GM18951 (cell line): Measurements from ENCODE around the gene ALG8.

Experiments
- POLR2A ChIP-seq: IDR thresholded peaks from 4 replicates; pipeline ENCODE4 v1.6.1; 2011; ENCODE audit warnings: mild to moderate bottlenecking; ENCODE audit not compliant: insufficient read length, insufficient read depth; ENCODE audit errors: extremely low read depth
- in situ Hi-C: fragments of 300-500 bp; cut with MboI; formaldehyde crosslinking; loops from one replicate; pipeline ENCODE4 v1.12.0; 2022; ENCODE audit warnings: low sequenced_read_pairs, mixed read lengths, inconsistent platforms; ENCODE audit not compliant: unreplicated experiment

Gene ALG8

GRCh38 chr11:78149646-78150045 lies 10.2 kb upstream of the ALG8 start:
- TF ChIP-seq POLR2A: no peak
- in situ Hi-C loops: no loop called here

GRCh38 chr11:78147807-78148206 lies 8.4 kb upstream of the ALG8 start:
- no peak for TF ChIP-seq POLR2A
- in situ Hi-C loops: no loop called here

- in situ Hi-C loops: no loop called here
- no peak for TF ChIP-seq POLR2A
Measured at GRCh38 chr11:78145511-78146025, 6.1 kb upstream of the ALG8 start.

- no peak for TF ChIP-seq POLR2A
- in situ Hi-C loops: no loop called here
Measured at GRCh38 chr11:78140392-78141077, 1.1 kb upstream of the ALG8 start.

GRCh38 chr11:78138694-78139421 lies 568 bp downstream of the ALG8 start:
- TF ChIP-seq POLR2A: no peak
- in situ Hi-C loops: no loop called here

GRCh38 chr11:78138291-78138690 lies 1.1 kb downstream of the ALG8 start:
- TF ChIP-seq POLR2A: no peak
- in situ Hi-C loops: no loop called here

- TF ChIP-seq POLR2A: no peak
- in situ Hi-C loops: no loop called here
Measured at GRCh38 chr11:78132475-78132874, 7.0 kb downstream of the ALG8 start.

- no peak for TF ChIP-seq POLR2A
- in situ Hi-C loops: no loop called here
Measured at GRCh38 chr11:78131956-78132355, 7.5 kb downstream of the ALG8 start.

GRCh38 chr11:78127403-78127802 lies 12.0 kb downstream of the ALG8 start:
- in situ Hi-C loops: no loop called here
- TF ChIP-seq POLR2A: no peak

- in situ Hi-C loops: no loop called here
- TF ChIP-seq POLR2A: no peak
Measured at GRCh38 chr11:78112582-78113275, 26.7 kb downstream of the ALG8 start.

GRCh38 chr11:78111298-78111697 lies 28.1 kb downstream of the ALG8 start:
- TF ChIP-seq POLR2A: no peak
- in situ Hi-C loops: no loop called here

- TF ChIP-seq POLR2A: no peak
Measured at GRCh38 chr11:78110830-78111229, 28.6 kb downstream of the ALG8 start.

GRCh38 chr11:78110351-78110750 lies 29.1 kb downstream of the ALG8 start:
- in situ Hi-C loops: no loop called here
- TF ChIP-seq POLR2A: no peak

More at GRCh38 chr11:78110830-78111229, 28.6 kb downstream of the ALG8 start:
- in situ Hi-C loops: no loop called here
